GM20000 (cell line): ENCODE data around the gene CDC5L.

ENCODE experiments used
- DNase-seq: peaks from one replicate; pipeline ENCODE4 v3.0.0; 2012; ENCODE audit warnings: low spot score
- CTCF ChIP-seq: IDR thresholded peaks from 2 replicates; pipeline ENCODE4 v1.5.1; 2012; ENCODE audit warnings: mild to moderate bottlenecking, control low read depth; ENCODE audit errors: extremely low read depth, missing control alignments

CDC5L gene

DNA sequence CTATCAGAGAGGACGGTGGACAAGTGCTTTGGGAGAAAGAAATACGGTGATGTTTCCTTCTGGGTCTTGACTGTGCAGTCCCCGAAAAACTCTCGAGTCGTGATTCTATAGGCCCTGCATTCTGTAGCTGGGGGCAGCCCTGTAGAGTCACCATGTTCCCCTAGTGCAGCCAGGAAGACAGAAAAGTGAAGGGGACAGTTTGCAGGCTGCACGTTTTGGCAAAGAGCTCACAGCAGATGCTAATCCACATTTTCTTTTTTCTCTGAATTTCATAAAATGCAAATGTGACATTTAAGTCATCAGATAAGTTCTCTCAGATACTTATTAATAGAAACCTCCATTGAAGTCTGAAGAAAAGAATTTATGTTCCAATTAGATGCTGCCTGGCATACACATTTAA lies 25.6 kb upstream of the CDC5L start:
- TF ChIP-seq CTCF, result no peak
- DNase-seq, result no peak

DNA sequence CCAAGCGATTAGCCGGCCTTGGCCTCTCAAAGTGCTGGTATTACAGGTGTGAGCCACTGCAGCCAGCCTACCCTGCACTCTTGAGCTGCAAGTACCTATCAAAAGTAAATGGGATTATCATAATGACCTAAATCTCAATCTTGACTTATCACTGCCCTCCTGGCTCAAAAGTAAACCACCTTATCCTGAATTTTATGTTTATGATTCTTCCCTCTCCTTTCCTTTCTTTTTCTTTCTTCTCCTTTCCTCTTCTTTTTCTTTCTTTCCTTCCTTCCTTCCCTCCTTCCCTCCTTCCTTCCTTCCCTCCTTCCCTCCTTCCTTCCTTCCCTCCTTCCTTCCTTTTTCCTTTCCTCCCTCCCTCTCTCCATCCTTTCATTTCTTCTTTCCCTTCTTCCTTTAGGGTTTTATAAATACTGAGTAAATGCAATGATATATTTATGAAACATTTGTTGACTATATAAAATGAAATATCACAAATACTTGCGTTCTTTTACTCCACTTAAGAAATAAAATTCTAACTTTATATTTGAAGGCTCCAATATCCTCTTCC lies 24.1 kb upstream of the CDC5L start:
- no peak for TF ChIP-seq CTCF
- no peak for DNase-seq

- no peak for DNase-seq
- no peak for TF ChIP-seq CTCF
Observed at GRCh38 chr6:44366781-44367180, 20.7 kb upstream of the CDC5L start.

DNA sequence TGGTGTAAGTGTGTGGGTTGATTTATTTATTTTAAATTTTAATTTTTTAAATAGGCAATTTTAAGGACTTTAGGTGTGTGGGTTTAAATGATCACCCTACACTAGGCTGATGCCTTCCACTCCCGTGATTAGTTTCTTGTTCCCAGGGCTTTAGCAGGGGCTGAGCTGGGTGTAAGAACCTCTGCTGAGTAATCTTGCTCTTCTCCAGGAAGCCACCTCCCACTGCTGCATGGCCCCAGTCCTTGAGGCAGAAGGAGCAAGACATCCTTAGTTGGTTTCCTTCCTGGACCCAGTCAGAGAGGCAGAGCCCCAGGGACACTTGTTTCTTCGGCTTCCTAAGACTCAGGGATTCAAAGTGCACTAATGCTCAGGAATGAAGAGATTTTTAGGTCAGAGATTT lies 19.8 kb upstream of the CDC5L start:
- no peak for DNase-seq
- no peak for TF ChIP-seq CTCF

- no peak for TF ChIP-seq CTCF
- no peak for DNase-seq
Observed at GRCh38 chr6:44373051-44373450, 14.5 kb upstream of the CDC5L start.

DNA sequence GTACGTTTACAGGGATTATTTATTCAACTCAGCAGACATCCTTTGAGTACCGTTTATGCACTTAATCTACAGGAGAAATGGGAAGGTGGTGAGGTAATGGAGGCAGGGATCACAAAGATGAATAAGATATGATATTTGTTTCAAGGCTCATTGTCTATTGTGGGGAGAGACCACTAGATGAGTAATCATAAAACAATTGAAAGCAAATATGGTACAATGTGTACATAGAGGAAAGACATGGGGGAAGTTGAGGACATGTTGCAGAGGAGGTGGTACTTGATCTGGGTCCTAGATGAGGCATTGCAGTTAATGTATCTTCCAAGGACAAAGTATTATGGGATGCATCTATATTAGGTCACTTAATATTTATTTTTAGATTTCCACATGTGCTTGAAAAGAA lies 13.7 kb upstream of the CDC5L start:
- TF ChIP-seq CTCF, result no peak

GRCh38 chr6:44375071-44375470 lies 12.4 kb upstream of the CDC5L start:
- no peak for TF ChIP-seq CTCF
- DNase-seq, result no peak

More for the DNA sequence above, 13.7 kb upstream of the CDC5L start:
- DNase-seq, result no peak

GRCh38 chr6:44377484-44377883 lies 10.0 kb upstream of the CDC5L start:
- DNase-seq, result no peak
- TF ChIP-seq CTCF, result no peak
